Peyer's patch (tissue), 4 donors: ENCODE measurements around the gene GPR141. TPM values are rescaled to one million over a fixed set of nuclear protein-coding genes. Genes with fewer than 3 reads are reported as not detected.

Experiments used
- DNase-seq, 3 donors: peaks; one replicate each; pipeline ENCODE4 v3.0.0-alpha.2; 2017 to 2019
- H3K27ac ChIP-seq, 4 donors: fragments of 200-600 bp; sonication (generic); one replicate each; pipeline ENCODE4 v1.5.1; 2016 to 2019
- H3K27me3 ChIP-seq, 2 donors: fragments of 200-600 bp; sonication (generic); one replicate each; pipeline ENCODE4 v1.5.1; 2019
- H3K36me3 ChIP-seq, 3 donors: fragments of 200-600 bp; sonication (generic); one replicate each; pipeline ENCODE4 v1.5.1; 2016 to 2019
- H3K4me1 ChIP-seq, 4 donors: fragments of 200-600 bp; sonication (generic); one replicate each; pipeline ENCODE4 v1.5.1; 2016 to 2019
- H3K4me3 ChIP-seq, 4 donors: fragments of 200-600 bp; sonication (generic); 1 replicate in 3 of 4; 2 replicates in 1 of 4; pipeline ENCODE4 v1.5.1; 2016 to 2019; ENCODE audit warnings: mild to moderate bottlenecking in 1 of 4
- H3K9me3 ChIP-seq, 4 donors: fragments of 200-600 bp; sonication (generic); one replicate each; pipeline ENCODE4 v1.5.1; 2016 to 2019; ENCODE audit warnings: mild to moderate bottlenecking in 1 of 4
- CTCF ChIP-seq, 6 experiments: fragments of 450-650 bp in 4 of 6; fragments of 200-600 bp in 2 of 6; sonication (generic) in 1 of 6; IDR thresholded peaks; one replicate each; pipeline ENCODE4 v1.5.1; 2017 to 2019; ENCODE audit warnings: antibody characterized with exemption in 6 of 6, mild to moderate bottlenecking in 3 of 6, moderate library complexity in 1 of 6
- POLR2A ChIP-seq, 2 donors: fragments of 450-650 bp; IDR thresholded peaks; one replicate each; pipeline ENCODE4 v1.5.1; 2017; ENCODE audit warnings: antibody characterized with exemption in 2 of 2, mild to moderate bottlenecking in 2 of 2, moderate library complexity in 2 of 2
- total RNA-seq, 4 donors: library from RNA; depleted of rRNA; stranded (reverse); fragments of >200 nt; gene quantifications; one replicate each; pipeline ENCODE4 v1.1.0, GENCODE V29; 2016

The GPR141 gene
- not detected for total RNA-seq

GRCh38 chr7:37683246-37684120, at the start of gene GPR141:
Gene GPR141 (plus strand): TSS chr7:37683766. CDS start chr7:37740394, 56,628 bp downstream.
- no peak for DNase-seq
- H3K36me3 ChIP-seq, result no peaks in the 10 kb centered on the region
- H3K4me1 ChIP-seq, result no peaks in the 10 kb centered on the region
- H3K4me3 ChIP-seq, result no peak within 1 kb of the TSS
- no peak within 1 kb of the TSS for H3K27ac ChIP-seq
- H3K9me3 ChIP-seq, result no peaks in the 10 kb centered on the region
- H3K27me3 ChIP-seq, result no peaks in the 10 kb centered on the region
- TF ChIP-seq POLR2A (IDR thresholded peaks at IDR 0.05) (no peak), CTCF (IDR thresholded peaks at IDR 0.05) (no peak)

- no peak overlapping the region for H3K27ac ChIP-seq
- peaks cover 0 to 3% (median 0%) of the 10 kb centered on the region in 4 donors for H3K9me3 ChIP-seq
- no peak for DNase-seq
- no peaks in the 10 kb centered on the region for H3K27me3 ChIP-seq
- H3K4me3 ChIP-seq, result no peak overlapping the region
- no peak for TF ChIP-seq POLR2A (IDR thresholded peaks at IDR 0.05)
- TF ChIP-seq CTCF (IDR thresholded peaks at IDR 0.05), result no peak
- no peaks in the 10 kb centered on the region for H3K36me3 ChIP-seq
- no peaks in the 10 kb centered on the region for H3K4me1 ChIP-seq
Measured at GRCh38 chr7:37635346-37635745, 48.2 kb upstream of the GPR141 start.

GRCh38 chr7:37642028-37642540, 41.5 kb upstream of the GPR141 start:
- H3K4me1 ChIP-seq, result no peaks in the 10 kb centered on the region
- H3K36me3 ChIP-seq, result no peaks in the 10 kb centered on the region
- H3K9me3 ChIP-seq, result no peaks in the 10 kb centered on the region
- H3K27me3 ChIP-seq, result no peaks in the 10 kb centered on the region
- no peak for DNase-seq
- no peak overlapping the region for H3K27ac ChIP-seq
- H3K4me3 ChIP-seq, result no peak overlapping the region
- TF ChIP-seq CTCF (IDR thresholded peaks at IDR 0.05) (no peak), POLR2A (IDR thresholded peaks at IDR 0.05) (no peak)

- DNase-seq, result no peak
- no peak overlapping the region for H3K27ac ChIP-seq
- no peaks in the 10 kb centered on the region for H3K9me3 ChIP-seq
- no peaks in the 10 kb centered on the region for H3K36me3 ChIP-seq
- H3K4me1 ChIP-seq, result no peaks in the 10 kb centered on the region
- TF ChIP-seq CTCF (IDR thresholded peaks at IDR 0.05) (no peak), POLR2A (IDR thresholded peaks at IDR 0.05) (no peak)
- H3K27me3 ChIP-seq, result no peaks in the 10 kb centered on the region
- no peak overlapping the region for H3K4me3 ChIP-seq
Measured at GRCh38 chr7:37643876-37644275, 39.7 kb upstream of the GPR141 start.

GRCh38 chr7:37645282-37646050, 38.1 kb upstream of the GPR141 start:
- H3K27ac ChIP-seq, result no peak overlapping the region
- TF ChIP-seq POLR2A (IDR thresholded peaks at IDR 0.05) (no peak), CTCF (IDR thresholded peaks at IDR 0.05) (no peak)
- no peaks in the 10 kb centered on the region for H3K36me3 ChIP-seq
- no peaks in the 10 kb centered on the region for H3K4me1 ChIP-seq
- H3K9me3 ChIP-seq, result no peaks in the 10 kb centered on the region
- DNase-seq, result no peak
- H3K27me3 ChIP-seq, result no peaks in the 10 kb centered on the region
- no peak overlapping the region for H3K4me3 ChIP-seq
